Kidney capillary endothelial cell (primary cell): ENCODE results near the gene ZCCHC4.
A peak's percentile ranks its signal among the peaks of the same experiment; 100 is the strongest.

ENCODE experiments used
- DNase-seq: peaks from one replicate; pipeline ENCODE4 v3.0.0-alpha.2; 2018; ENCODE audit warnings: low spot score

The ZCCHC4 gene

DNA sequence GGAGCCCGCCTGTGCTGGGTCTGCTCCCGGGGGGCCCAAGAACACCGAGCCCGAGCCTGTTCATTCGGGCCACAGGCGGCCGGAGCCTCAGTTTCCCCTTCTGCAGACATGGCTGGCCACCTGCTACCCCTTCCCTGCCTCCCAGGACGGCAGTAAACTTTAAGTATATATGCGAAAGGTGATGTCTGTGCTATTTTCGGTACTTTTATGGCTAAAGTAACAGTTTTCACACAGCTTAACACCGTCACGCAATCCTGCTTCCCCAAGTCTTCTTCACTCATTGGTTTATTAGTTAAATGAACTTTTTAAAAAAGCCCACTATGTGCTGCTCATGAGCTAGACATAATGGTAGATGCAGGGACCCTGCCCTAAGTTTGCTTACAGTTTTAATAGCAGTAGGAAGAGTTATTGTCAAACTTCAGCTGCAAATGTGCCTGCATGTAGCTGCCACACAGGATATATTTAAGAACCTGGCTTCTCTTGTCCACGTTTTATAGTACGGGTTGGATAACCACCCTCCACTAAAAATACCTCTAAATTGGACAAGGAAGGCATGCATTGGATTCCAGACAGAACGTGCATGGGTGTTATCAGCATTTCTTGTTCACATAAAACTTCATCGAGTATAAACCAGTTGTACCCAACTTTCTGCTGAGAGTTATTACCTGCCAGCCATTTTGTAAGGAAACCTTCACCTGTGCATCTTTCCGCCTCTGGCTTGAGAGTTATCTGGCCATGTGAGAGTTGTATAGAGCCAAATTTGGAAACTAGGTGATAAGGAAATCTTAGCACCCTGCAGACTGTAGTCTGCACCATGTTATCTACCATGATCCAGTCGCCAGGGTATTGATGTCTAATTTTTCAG lies 65.2 kb downstream of the ZCCHC4 start:
- peak; percentile 7 for DNase-seq

DNA sequence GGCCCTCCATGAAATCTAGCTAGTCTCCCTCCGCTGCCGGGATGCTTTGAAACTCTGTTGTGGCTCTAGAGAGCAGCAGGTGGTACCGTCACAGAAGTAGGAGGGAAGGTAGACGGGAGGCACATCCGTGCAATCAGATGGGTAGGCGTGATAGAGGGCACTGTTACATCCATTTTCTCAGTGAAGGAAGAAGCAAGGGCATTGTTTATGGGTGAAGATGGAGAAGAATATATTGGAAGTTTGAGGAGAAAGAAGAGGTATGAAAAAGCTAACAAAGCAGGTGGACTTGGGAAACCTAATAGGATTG lies 65.8 kb downstream of the ZCCHC4 start:
- no peak for DNase-seq

DNA sequence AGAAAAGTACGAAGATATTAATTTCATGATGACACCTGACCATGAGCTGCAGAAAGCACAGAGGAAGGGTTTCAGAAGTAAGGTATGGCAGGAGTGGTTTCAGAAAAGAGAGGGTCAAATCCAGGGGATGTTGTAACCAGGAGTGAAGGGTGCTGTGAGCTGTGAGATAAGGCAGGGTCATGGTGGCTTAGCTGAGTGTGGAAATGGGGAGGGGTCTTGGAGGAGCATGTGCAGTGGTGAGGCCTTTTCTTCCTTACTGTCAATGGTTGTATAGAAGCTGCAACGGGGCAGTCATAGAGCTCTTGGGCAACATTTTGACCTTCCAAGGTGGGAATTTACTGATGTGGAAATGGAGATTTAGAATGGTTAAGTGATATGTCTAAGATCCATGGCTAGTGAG lies 67.0 kb downstream of the ZCCHC4 start:
- no peak for DNase-seq

DNA sequence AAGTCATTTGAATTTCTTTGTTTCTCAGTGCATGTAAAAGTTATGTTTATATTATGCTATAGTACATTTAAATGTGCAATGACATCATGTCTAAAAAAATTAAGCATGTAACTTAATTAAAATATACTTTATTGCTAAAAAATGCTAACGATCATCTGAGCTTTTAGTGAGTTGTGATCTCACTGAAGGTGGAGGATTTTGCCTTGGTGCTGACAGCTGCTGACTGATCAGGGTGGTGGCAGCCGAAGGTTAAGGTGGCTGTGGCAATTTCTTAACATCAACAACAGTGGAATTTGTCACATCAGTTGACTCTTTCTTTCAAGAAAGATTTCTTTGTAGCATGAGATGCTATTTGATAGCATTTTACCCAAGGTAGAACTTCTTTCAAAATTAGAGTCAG lies 71.1 kb downstream of the ZCCHC4 start:
- DNase-seq: no peak

DNA sequence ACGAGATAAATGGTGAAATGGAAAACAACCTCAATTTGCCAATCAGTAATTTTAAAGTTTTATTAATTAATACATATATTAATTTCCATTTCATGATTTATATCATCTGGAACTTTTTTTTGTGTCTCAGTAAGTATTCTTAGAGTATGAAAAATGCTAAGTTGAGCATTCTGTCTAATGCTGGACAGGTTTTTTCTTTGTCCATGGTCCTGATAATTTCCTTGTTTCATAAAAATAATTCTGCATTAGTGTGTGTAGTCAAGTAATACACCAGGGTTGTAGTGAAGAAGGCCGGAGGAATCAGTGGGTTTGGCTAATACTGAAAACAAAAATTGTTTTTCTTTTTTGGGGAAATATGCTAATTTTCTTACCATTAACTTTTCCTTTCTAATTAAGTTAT lies 74.4 kb downstream of the ZCCHC4 start:
- DNase-seq: no peak

DNA sequence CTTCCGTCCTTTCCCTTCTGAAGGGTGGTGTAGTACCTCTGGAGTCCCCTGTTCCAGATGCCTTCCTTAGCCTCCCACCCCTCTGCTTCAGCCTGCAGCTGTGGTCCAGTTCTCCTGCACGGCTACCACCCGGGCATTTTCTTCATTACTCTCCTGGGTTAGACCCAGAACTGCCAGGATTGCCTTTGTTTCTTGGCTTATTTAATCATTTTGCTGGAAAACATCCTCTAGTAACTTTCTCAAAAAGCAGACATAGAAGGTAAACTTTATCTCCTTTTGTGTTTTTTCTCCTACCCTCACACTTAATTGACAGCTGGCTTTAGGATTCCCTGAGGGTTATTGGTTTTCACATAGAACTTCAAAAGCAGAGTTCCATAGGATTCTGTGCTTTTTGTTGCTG lies 84.7 kb downstream of the ZCCHC4 start:
- DNase-seq: no peak

DNA sequence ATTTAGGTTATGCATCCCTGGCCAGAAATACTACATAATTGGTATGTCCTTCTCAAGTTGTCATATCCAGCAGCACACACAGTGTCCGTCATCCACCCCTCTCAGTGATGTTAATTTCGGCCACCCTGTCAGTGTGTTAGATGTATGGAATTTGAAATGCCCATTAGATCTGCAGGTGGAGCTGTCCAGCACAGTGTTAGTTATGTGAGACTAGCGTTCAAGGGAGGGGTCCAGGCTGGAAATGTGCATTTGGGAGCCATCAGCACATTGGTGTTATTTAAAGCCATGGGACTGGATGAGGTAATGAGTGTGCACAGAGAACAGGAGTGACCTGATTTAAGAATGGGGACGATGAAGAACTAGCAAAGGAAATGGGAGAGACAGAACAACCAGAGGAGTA lies 86.9 kb downstream of the ZCCHC4 start:
- DNase-seq: no peak

DNA sequence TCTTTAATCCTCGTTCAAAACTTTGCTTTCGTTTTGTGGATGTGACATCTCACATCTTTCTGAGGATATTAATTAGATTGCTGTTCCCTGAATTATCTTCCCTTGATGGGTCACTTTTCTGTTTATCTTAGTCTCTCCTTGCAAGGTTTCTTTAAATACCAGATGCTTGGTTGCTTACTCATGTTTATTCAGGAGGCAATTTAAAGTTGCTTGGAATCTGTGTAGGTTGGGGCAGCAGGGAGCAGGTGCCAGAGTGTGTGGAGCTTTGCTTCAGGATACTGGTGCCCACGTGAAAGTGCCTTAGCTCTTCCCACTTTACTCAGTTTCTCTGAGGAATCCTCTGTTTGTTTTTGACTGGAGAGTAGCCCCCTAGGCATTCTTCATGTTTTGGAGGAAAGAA lies 88.5 kb downstream of the ZCCHC4 start:
- no peak for DNase-seq

DNA sequence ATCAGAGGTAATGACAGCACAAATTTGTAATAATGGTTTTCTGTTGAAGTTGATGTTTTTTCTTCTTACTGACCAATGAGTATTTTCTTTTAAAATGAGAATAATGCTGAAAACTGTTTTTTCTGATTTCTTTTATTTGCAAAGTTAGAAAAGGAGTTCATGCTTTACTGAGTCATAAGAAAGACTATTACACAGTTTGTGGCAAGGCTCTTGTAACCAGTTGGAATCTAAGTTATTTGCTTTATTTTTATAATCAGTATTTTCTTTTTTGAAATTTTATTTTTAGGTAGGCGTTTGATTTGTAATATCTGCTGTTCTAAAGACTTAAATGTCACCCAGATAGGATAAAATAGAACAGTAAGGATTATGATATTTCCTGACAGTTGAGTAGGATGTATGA lies 89.9 kb downstream of the ZCCHC4 start:
- DNase-seq: no peak

DNA sequence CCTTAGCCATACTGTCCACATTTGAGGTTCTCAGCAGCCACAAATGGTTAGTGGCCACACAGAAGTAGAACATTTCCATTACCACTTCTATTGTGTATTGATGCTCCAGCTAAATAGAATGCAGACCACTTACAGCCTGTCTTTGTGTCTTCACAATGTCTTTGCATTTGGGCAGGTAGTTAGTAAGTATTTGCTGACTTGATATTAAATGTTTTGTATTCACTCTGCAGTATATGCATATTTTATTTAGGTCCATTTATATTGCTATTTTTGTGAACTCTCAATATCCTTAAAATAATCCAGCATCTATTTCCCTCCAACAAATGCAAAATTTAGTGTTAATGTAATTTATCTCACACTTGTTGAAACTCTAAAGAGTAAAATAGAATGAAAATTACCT lies 91.1 kb downstream of the ZCCHC4 start:
- DNase-seq: no peak

DNA sequence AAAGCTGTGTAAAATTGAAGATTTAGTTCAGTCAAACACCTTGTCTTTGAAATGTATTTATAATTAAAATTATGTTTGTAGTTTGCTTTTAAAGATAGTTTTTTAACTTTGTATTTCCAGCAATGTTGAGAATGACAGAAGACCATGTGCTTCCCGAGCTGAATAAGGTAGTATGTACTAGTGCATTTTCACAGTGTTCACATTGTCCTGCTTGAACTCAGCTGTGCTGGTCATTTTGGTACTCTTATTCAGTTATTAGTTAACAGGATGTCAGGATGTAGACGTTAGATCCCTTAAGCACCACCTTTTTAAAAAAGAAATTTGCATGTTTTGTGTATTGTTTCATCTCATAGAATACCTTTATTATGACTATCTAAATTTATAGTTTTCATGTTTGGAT lies 92.9 kb downstream of the ZCCHC4 start:
- no peak for DNase-seq

DNA sequence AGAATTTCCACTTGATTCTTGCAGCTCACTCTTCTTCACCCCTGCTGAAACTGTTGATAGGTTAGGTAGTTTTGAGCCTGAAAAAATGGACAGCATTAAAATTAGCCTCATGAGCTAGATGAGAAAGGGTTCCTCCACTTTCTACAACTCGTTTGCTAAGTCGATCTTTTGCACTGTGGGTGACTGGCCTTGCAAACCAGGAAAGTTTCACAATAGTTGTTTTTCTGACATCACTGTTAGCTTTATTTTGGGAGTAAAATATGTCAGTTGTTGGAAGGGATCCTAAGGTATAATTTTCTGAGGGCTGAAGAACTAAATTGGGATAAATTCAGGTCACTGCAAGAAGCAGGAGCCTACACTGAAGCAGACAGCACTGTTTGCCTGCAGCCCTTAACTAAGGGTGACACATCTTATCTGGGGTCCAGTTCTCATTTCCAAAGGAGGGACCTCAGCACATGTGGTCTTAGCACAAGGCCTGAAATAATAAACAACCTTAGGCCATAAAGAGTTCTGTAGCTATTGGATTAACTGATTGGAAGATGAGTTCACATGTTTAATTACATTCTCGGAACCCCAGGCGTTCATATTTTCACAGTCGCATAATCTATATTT lies 93.6 kb downstream of the ZCCHC4 start:
- no peak for DNase-seq

DNA sequence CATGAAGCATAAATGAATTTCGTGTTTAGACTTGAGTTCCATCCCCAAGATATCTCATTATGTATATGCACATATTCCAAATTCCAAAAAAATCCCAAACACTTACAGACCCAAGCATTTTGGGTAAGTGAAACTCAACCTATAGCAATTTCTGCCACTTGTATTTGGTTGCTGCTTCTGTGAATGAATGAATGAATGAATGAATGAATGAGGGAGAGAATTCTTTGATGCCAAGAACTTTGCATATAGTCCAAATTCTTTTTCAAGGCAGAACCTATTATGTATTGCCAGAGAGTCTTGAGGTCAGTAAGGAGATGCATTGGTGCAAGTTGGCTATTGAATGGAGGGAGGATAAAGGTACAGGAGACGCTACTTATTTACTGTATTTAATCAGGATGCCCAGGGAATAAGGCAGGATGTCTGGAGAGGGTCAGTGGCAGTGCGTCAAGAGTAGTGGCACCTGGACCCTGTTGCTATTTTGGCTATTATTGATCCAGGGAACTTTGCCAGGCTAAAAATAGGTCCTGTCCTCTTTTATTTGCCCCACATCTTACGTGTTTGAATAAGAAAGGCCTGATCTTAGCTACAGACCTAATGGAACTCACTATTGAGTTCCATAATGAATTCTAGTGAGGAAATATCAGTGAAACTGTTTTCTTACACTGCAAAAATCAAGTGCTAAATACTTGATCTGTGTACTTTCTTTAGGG lies 98.4 kb downstream of the ZCCHC4 start:
- DNase-seq: no peak

DNA sequence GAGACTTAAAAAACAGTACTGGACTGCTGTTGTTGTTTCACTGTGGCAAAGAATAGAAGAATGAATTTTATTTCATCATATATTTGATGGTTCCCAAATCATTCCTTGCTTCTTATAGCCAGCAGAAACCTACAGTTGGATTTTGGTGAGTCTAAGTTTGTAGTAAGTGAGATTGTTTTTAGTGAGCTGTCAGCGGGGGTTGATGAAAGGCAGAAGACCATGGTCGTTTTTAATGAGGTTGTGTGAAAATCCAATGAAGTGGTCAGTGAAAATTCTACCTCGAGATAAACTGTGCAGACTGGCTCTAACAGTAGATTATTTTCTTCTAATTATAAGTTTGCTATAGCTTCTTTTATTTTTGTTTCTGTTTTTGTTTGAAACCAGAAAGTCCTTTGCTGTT lies 100.7 kb downstream of the ZCCHC4 start:
- no peak for DNase-seq

DNA sequence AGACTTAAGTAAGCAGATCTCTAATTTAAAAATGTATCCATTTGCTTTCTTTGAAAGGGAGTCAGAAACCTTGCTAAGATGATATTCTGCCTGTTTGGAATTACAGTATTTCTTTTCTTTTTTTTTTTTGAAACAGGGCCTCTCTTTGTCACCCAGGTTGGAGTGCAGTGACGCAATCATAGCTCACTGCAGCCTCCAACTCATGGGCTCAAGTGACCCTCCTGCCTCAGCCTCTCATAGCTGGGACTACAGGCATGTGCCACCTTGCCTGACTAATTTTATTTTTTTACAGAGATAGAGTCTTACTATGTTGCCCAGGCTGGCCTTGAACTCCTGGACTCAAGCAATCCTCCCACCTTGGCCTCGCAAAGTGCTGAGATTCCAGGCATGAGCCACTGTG lies 104.4 kb downstream of the ZCCHC4 start:
- DNase-seq: no peak
